ENCODE results near the gene ADAMTSL2. TPM values are rescaled to one million over a fixed set of nuclear protein-coding genes. Genes with fewer than 3 reads are reported as not detected.

ADAMTSL2 gene
- total RNA-seq, 2 experiments from 2014 or later, result not detected

- DNase-seq (peak; percentile 48), ATAC-seq (peak; percentile 59)
- H3K36me3 Mint-ChIP-seq, result no peaks in the 10 kb centered on the region
- peak overlapping the region; percentile 30 for H3K4me3 Mint-ChIP-seq
- CTCF ChIA-PET, result interaction anchor here (1.2 kb wide), 1 partner anchor 230 kb away, joined by 3 read pairs; no protein-coding TSS in a partner anchor
- peak overlapping the region; percentile 28 for H3K27ac Mint-ChIP-seq
- H3K4me1 Mint-ChIP-seq, result peaks cover 11% of the 10 kb centered on the region
- H3K27me3 Mint-ChIP-seq, result no peaks in the 10 kb centered on the region
- H3K9me3 Mint-ChIP-seq (ENCODE audit: low read depth), result no peaks in the 10 kb centered on the region
These were observed 25.1 kb upstream of the ADAMTSL2 start for GRCh38 chr9:133509179-133510083.

GRCh38 chr9:133510926-133511505 lies 23.5 kb upstream of the ADAMTSL2 start:
- H3K27me3 Mint-ChIP-seq, result no peaks in the 10 kb centered on the region
- DNase-seq, result no peak
- H3K27ac Mint-ChIP-seq, result no peak overlapping the region
- H3K9me3 Mint-ChIP-seq (ENCODE audit: low read depth), result no peaks in the 10 kb centered on the region
- ATAC-seq, result no peak
- CTCF ChIA-PET, result no interaction called here
- H3K36me3 Mint-ChIP-seq, result no peaks in the 10 kb centered on the region
- H3K4me3 Mint-ChIP-seq, result no peak overlapping the region
- H3K4me1 Mint-ChIP-seq, result peaks cover 11% of the 10 kb centered on the region

GRCh38 chr9:133511607-133512006 lies 22.9 kb upstream of the ADAMTSL2 start:
- Mint-ChIP-seq H3K4me1 (peaks cover 11% of the 10 kb centered on the region), H3K4me3 (no peak overlapping the region), H3K27ac (no peak overlapping the region), H3K27me3 (no peaks in the 10 kb centered on the region), H3K36me3 (no peaks in the 10 kb centered on the region), H3K9me3 (ENCODE audit: low read depth) (no peaks in the 10 kb centered on the region)
- no peak for DNase-seq
- CTCF ChIA-PET, result no interaction called here
- ATAC-seq, result no peak

- DNase-seq (no peak), ATAC-seq (no peak)
- CTCF ChIA-PET, result no interaction called here
- no peaks in the 10 kb centered on the region for H3K9me3 Mint-ChIP-seq (ENCODE audit: low read depth)
- no peak overlapping the region for H3K27ac Mint-ChIP-seq
- no peaks in the 10 kb centered on the region for H3K36me3 Mint-ChIP-seq
- peaks cover 11% of the 10 kb centered on the region for H3K4me1 Mint-ChIP-seq
- H3K27me3 Mint-ChIP-seq, result no peaks in the 10 kb centered on the region
- H3K4me3 Mint-ChIP-seq, result no peak overlapping the region
These were observed 22.0 kb upstream of the ADAMTSL2 start for GRCh38 chr9:133512253-133513213.

- Mint-ChIP-seq H3K4me3 (no peak overlapping the region), H3K4me1 (peaks cover 11% of the 10 kb centered on the region), H3K27me3 (no peaks in the 10 kb centered on the region), H3K27ac (no peak overlapping the region), H3K9me3 (ENCODE audit: low read depth) (no peaks in the 10 kb centered on the region), H3K36me3 (no peaks in the 10 kb centered on the region)
- no peak for DNase-seq
- CTCF ChIA-PET, result no interaction called here
- ATAC-seq, result no peak
These were observed 21.0 kb upstream of the ADAMTSL2 start for GRCh38 chr9:133513214-133514100.

GRCh38 chr9:133514460-133515239 lies 19.9 kb upstream of the ADAMTSL2 start:
- Mint-ChIP-seq H3K27ac (no peak overlapping the region), H3K9me3 (ENCODE audit: low read depth) (no peaks in the 10 kb centered on the region), H3K36me3 (no peaks in the 10 kb centered on the region), H3K27me3 (no peaks in the 10 kb centered on the region), H3K4me3 (no peak overlapping the region), H3K4me1 (peaks cover 3% of the 10 kb centered on the region)
- DNase-seq (no peak), ATAC-seq (no peak)
- CTCF ChIA-PET, result no interaction called here

- Mint-ChIP-seq H3K4me3 (no peak overlapping the region), H3K36me3 (no peaks in the 10 kb centered on the region), H3K4me1 (no peaks in the 10 kb centered on the region), H3K27ac (no peak overlapping the region), H3K27me3 (no peaks in the 10 kb centered on the region), H3K9me3 (ENCODE audit: low read depth) (no peaks in the 10 kb centered on the region)
- no peak for ATAC-seq
- CTCF ChIA-PET, result no interaction called here
- DNase-seq, result no peak
These were observed 19.3 kb upstream of the ADAMTSL2 start for GRCh38 chr9:133515240-133515610.

- H3K27ac Mint-ChIP-seq, result no peak overlapping the region
- H3K27me3 Mint-ChIP-seq, result no peaks in the 10 kb centered on the region
These were observed 18.8 kb upstream of the ADAMTSL2 start for GRCh38 chr9:133515615-133516255.

GRCh38 chr9:133516256-133516960 lies 18.1 kb upstream of the ADAMTSL2 start:
- no peaks in the 10 kb centered on the region for H3K9me3 Mint-ChIP-seq (ENCODE audit: low read depth)
- no peak overlapping the region for H3K4me3 Mint-ChIP-seq
- no peaks in the 10 kb centered on the region for H3K36me3 Mint-ChIP-seq
- ATAC-seq (no peak), DNase-seq (no peak)
- no peak overlapping the region for H3K27ac Mint-ChIP-seq
- no peaks in the 10 kb centered on the region for H3K27me3 Mint-ChIP-seq
- CTCF ChIA-PET, result no interaction called here
- H3K4me1 Mint-ChIP-seq, result no peaks in the 10 kb centered on the region

More at GRCh38 chr9:133515615-133516255, 18.8 kb upstream of the ADAMTSL2 start:
- Mint-ChIP-seq H3K9me3 (ENCODE audit: low read depth) (no peaks in the 10 kb centered on the region), H3K4me3 (no peak overlapping the region), H3K36me3 (no peaks in the 10 kb centered on the region), H3K4me1 (no peaks in the 10 kb centered on the region)
- CTCF ChIA-PET, result no interaction called here
- DNase-seq, result no peak
- no peak for ATAC-seq

GRCh38 chr9:133516961-133517350 lies 17.5 kb upstream of the ADAMTSL2 start:
- no peak overlapping the region for H3K4me3 Mint-ChIP-seq
- no peak overlapping the region for H3K27ac Mint-ChIP-seq
- H3K36me3 Mint-ChIP-seq, result no peaks in the 10 kb centered on the region
- DNase-seq (no peak), ATAC-seq (no peak)
- no peaks in the 10 kb centered on the region for H3K4me1 Mint-ChIP-seq
- no peaks in the 10 kb centered on the region for H3K27me3 Mint-ChIP-seq
- CTCF ChIA-PET, result no interaction called here
- no peaks in the 10 kb centered on the region for H3K9me3 Mint-ChIP-seq (ENCODE audit: low read depth)

GRCh38 chr9:133517711-133518110 lies 16.8 kb upstream of the ADAMTSL2 start:
- Mint-ChIP-seq H3K4me1 (no peaks in the 10 kb centered on the region), H3K36me3 (no peaks in the 10 kb centered on the region), H3K9me3 (ENCODE audit: low read depth) (no peaks in the 10 kb centered on the region), H3K27ac (no peak overlapping the region), H3K4me3 (no peak overlapping the region), H3K27me3 (no peaks in the 10 kb centered on the region)
- CTCF ChIA-PET, result no interaction called here
- ATAC-seq (no peak), DNase-seq (no peak)

Data from activated CD8-positive, alpha-beta memory T cell treated with anti-CD3 and anti-CD28 coated beads, Interleukin-2, amount 10 ng/mL, durations not matched to agents 7 days and 5 days (primary cell).